Prostate gland (tissue), 2 donors: ENCODE results near the gene PFKP.

Source experiments
- CTCF ChIP-seq, 4 experiments: fragments of 200-600 bp in 2 of 4; fragments of 450-650 bp in 2 of 4; sonication (generic) in 2 of 4; IDR thresholded peaks; 1 replicate in 3 of 4; 2 replicates in 1 of 4; pipeline ENCODE4 v1.5.1; 2016 to 2019; ENCODE audit warnings: antibody characterized with exemption in 4 of 4, mild to moderate bottlenecking in 2 of 4, moderate library complexity in 2 of 4
- POLR2A ChIP-seq: fragments of 450-650 bp; IDR thresholded peaks from one replicate; pipeline ENCODE4 v1.6.1; 2016; ENCODE audit warnings: antibody characterized with exemption, mild to moderate bottlenecking

- no peak for TF ChIP-seq CTCF (IDR thresholded peaks at IDR 0.05)
- no peak for TF ChIP-seq POLR2A
These were observed 41.8 kb downstream of the PFKP start for GRCh38 chr10:3109196-3109595.
